GM12878 (cell line): ENCODE data around the gene UGGT2. TPM values are rescaled to one million over a fixed set of nuclear protein-coding genes. Genes with fewer than 3 reads are reported as not detected.

ENCODE experiments used
- ATAC-seq: fragments of 200-7000 bp; cut with Tn5 transposase; 3 replicates; pipeline ENCODE4 v1.9.1; 2020; ENCODE audit warnings: mild to moderate bottlenecking, moderate library complexity
- BruUV-seq: library from RNA; stranded (reverse); fragments of 400-500 nt; replicated peaks from 2 replicates; lab custom pipeline; 2021; lab: Mats Ljungman, UMichigan
- CTCF ChIA-PET: fragments of 300-600 bp; sonication (Branson Sonifier 250); formaldehyde crosslinking; extraction: SDS; loops from one replicate; lab custom pipeline; 2021; ENCODE audit warnings: inconsistent platforms; lab: Yijun Ruan, JAX
- POLR2A ChIA-PET: fragments of 350-600 bp; formaldehyde crosslinking; extraction: SDS; loops from one replicate; lab custom pipeline; 2021; ENCODE audit warnings: inconsistent platforms; lab: Charles Lee
- RAD21 ChIA-PET: fragments of 300-600 bp; sonication (Branson Sonifier 250); formaldehyde crosslinking; loops from one replicate; lab custom pipeline; 2023; ENCODE audit warnings: antibody characterized with exemption; ENCODE audit not compliant: unreplicated experiment; lab: Charles Lee
- SMC1A ChIA-PET: fragments of 300-600 bp; sonication (Branson Sonifier 250); formaldehyde crosslinking; loops from one replicate; lab custom pipeline; 2023; ENCODE audit not compliant: unreplicated experiment, uncharacterized antibody; lab: Charles Lee
- DNase-seq: peaks from one replicate; pipeline ENCODE4 v3.0.0-alpha.2; 2011; ENCODE audit warnings: low read depth, low spot score
- FAIRE-seq: peaks from 3 replicates; lab custom pipeline; 2011; peaks lifted over from hg19 to GRCh38; lab: Jason Lieb, UNC
- H2AFZ ChIP-seq: 2 replicates; pipeline ENCODE4 v1.6.0; 2011; ENCODE audit warnings: low read depth, low read length, control low read depth; ENCODE audit not compliant: control insufficient read depth
- H3K27ac ChIP-seq: 2 replicates; pipeline ENCODE4 v1.5.1; 2011; ENCODE audit warnings: control low read depth; ENCODE audit not compliant: control insufficient read depth, insufficient read depth
- H3K27me3 ChIP-seq, 2 experiments: replicated peaks in 1 of 2; 2 replicates each; pipeline versions ENCODE4 v1.6.0 to v1.6.1; 2011; ENCODE audit warnings: low read length in 1 of 2; ENCODE audit not compliant: control insufficient read depth in 2 of 2, insufficient read depth in 2 of 2
- H3K36me3 ChIP-seq, 2 experiments: 2 replicates each; pipeline ENCODE4 v1.5.1; 2011; ENCODE audit warnings: low read length in 1 of 2; ENCODE audit not compliant: control insufficient read depth in 2 of 2, insufficient read depth in 2 of 2
- H3K4me1 ChIP-seq: 2 replicates; pipeline ENCODE4 v1.6.1; 2011; ENCODE audit warnings: mild to moderate bottlenecking, low read length, moderate library complexity, mixed read lengths; ENCODE audit not compliant: control insufficient read depth, insufficient read depth
- H3K4me2 ChIP-seq: 2 replicates; pipeline ENCODE4 v1.6.0; 2011; ENCODE audit warnings: control low read depth; ENCODE audit not compliant: control insufficient read depth, insufficient read depth
- H3K4me3 ChIP-seq: fragments of 200-600 bp; sonication (generic); 2 replicates; pipeline ENCODE4 v1.5.1; 2016
- H3K79me2 ChIP-seq: 2 replicates; pipeline ENCODE4 v1.6.0; 2011; ENCODE audit warnings: low read length; ENCODE audit not compliant: control insufficient read depth, insufficient read depth
- H3K9ac ChIP-seq: 2 replicates; pipeline ENCODE4 v1.8.0; 2011; ENCODE audit warnings: low read length, control low read depth, mixed read lengths; ENCODE audit not compliant: control insufficient read depth, insufficient read depth
- H3K9me3 ChIP-seq: replicated peaks from 3 replicates; pipeline ENCODE4 v1.5.1; 2011; ENCODE audit warnings: mild to moderate bottlenecking, low read length; ENCODE audit not compliant: control insufficient read depth, insufficient read depth
- H4K20me1 ChIP-seq: 2 replicates; pipeline ENCODE4 v1.6.0; 2011; ENCODE audit not compliant: control insufficient read depth, insufficient read depth
- ASH2L ChIP-seq: fragments of 300-600, 200-600 bp; sonication (generic); IDR thresholded peaks from 2 replicates; pipeline ENCODE4 v1.6.1; 2017; ENCODE audit warnings: low read depth, mild to moderate bottlenecking, borderline replicate concordance
- CEBPB ChIP-seq, 2 experiments: fragments of 150-350 bp in 1 of 2; IDR thresholded peaks; 2 replicates each; pipeline ENCODE4 v1.6.1; 2012 to 2014; ENCODE audit warnings: low read depth in 2 of 2, low read length in 2 of 2, borderline replicate concordance in 1 of 2, inconsistent platforms in 1 of 2
- E2F8 ChIP-seq: fragments of 450-650 bp; IDR thresholded peaks from 2 replicates; pipeline ENCODE4 v1.6.1; 2018; ENCODE audit warnings: mild to moderate bottlenecking, low read depth, moderate library complexity; ENCODE audit not compliant: partially characterized antibody
- HDAC6 ChIP-seq: fragments of 200-600 bp; sonication (generic); IDR thresholded peaks from one replicate; pipeline ENCODE4 v1.8.0; 2017; ENCODE audit warnings: antibody characterized with exemption; ENCODE audit not compliant: unreplicated experiment
- MYB ChIP-seq: fragments of 150-350 bp; IDR thresholded peaks from 2 replicates; pipeline ENCODE4 v1.6.1; 2014; ENCODE audit warnings: mild to moderate bottlenecking, low read depth, low read length, borderline replicate concordance
- PAX5 ChIP-seq: IDR thresholded peaks from 2 replicates; pipeline ENCODE4 v1.6.1; 2011; ENCODE audit warnings: low read depth, low read length, borderline replicate concordance
- RFX5 ChIP-seq: IDR thresholded peaks from 2 replicates; pipeline ENCODE4 v1.6.1; 2011; ENCODE audit warnings: low read depth, low read length, improper control_type of control experiment
- ZBTB33 ChIP-seq: fragments of 450-650 bp; IDR thresholded peaks from 2 replicates; pipeline ENCODE4 v1.6.1; 2017; ENCODE audit warnings: mild to moderate bottlenecking
- ZBTB40 ChIP-seq: fragments of 450-650 bp; IDR thresholded peaks from 2 replicates; pipeline ENCODE4 v1.6.1; 2016; ENCODE audit warnings: mild to moderate bottlenecking, moderate library complexity, borderline replicate concordance
- WGBS: methylation state at CpG from one replicate; pipeline ENCODE4 v1.1.6; 2016; ENCODE audit warnings: low lambda C conversion rate; ENCODE audit not compliant: insufficient replicate concordance, insufficient coverage; ENCODE audit errors: missing lambda C conversion rate; 5-methylcytosine and 5-hydroxymethylcytosine counted together
- in situ Hi-C: fragments of 300-500 bp; cut with MboI; formaldehyde crosslinking; loops from 9 replicates; pipeline ENCODE4 v1.14.3; 2018; ENCODE audit warnings: mixed read lengths
- intact Hi-C: fragments of 100-400 bp; cut with micrococcal nuclease; formaldehyde crosslinking; loops from one replicate; pipeline ENCODE4 v1.14.2; 2022; ENCODE audit not compliant: unreplicated experiment
- polyA plus RNA-seq, 11 experiments: library from polyadenylated mRNA; depleted of rRNA in 4 of 11; unstranded in 6 of 11; stranded (reverse) in 5 of 11; fragments of >200 nt; fragmentation: Nextera tagmentation in 4 of 11; fragmentation: Illumina TruSeq in 1 of 11; extraction: Ambion mirVana in 4 of 11; extraction: Trizol in 1 of 11; gene quantifications; 1 replicate in 1 of 11; 2 replicates in 10 of 11; pipeline versions ENCODE4 v1.2.1 to v1.2.3, GENCODE V29; 2011 to 2016; ENCODE audit warnings: inconsistent platforms in 2 of 11, missing spikeins in 2 of 11, low read depth in 1 of 11
- total RNA-seq, 4 experiments: library from RNA; depleted of rRNA in 3 of 4; stranded (reverse); fragments of >200 nt in 3 of 4; fragmentation: Illumina TruSeq in 1 of 4; extraction: Trizol in 1 of 4; gene quantifications; 2 replicates each; pipeline versions ENCODE4 v1.2.1 to v1.2.3, GENCODE V29; 2013 to 2021
- TF ChIP-seq, protein P1 (sequence below): fragments of 450-650 bp; IDR thresholded peaks from 2 replicates; pipeline ENCODE4 v1.6.1; 2017; ENCODE audit warnings: low read depth, mild to moderate bottlenecking, moderate library complexity
- TF ChIP-seq, protein P2 (sequence below): IDR thresholded peaks from 2 replicates; pipeline ENCODE4 v1.6.1; 2011; ENCODE audit warnings: borderline replicate concordance, low read depth, mild to moderate bottlenecking, moderate library complexity, mixed read lengths, low read length; ENCODE audit not compliant: insufficient read depth; ENCODE audit errors: extremely low read length

UGGT2 gene
- total and polyA plus RNA-seq, 10 of the 15 experiments (the other 5 are each of a cell fraction or from before 2014, with no cell fraction given): 4.9 to 29.0 (median 17.3) TPM

DNA sequence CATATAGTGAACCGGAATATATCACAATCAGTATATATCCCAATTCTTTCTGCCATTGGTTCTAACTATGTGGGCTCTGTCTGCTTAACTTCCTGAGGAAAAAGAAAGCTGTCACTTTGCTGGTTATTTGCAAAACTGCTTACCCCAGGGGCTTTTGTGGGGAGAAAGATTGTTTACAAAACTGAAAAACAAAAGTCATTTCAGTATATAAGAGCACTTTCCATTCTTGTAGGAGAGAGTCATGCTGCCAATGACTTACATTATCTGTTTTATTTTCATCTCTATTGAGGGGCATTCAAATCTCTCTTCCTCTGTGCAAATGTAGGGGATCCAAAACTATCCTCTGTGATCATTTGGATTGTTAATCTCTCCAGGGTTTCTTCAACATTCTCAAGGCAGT lies 33.5 kb upstream of the UGGT2 start:
- in situ Hi-C loops: no loop called here
- Histone ChIP-seq H3K4me1 (no peaks in the 10 kb centered on the region), H3K4me3 (no peak overlapping the region), H3K9ac (no peak overlapping the region), H3K79me2 (no peaks in the 10 kb centered on the region), H3K27me3 (peaks cover 11 to 13% of the 10 kb centered on the region in 2 experiments), H3K27ac (no peak overlapping the region), H2AFZ (no peak overlapping the region), H3K4me2 (no peak overlapping the region), H3K36me3 (no peaks in the 10 kb centered on the region), H4K20me1 (no peaks in the 10 kb centered on the region), H3K9me3 (no peaks in the 10 kb centered on the region)
- RAD21 ChIA-PET: interaction anchor here (0.9 kb wide), 1 partner anchor 67 kb away, joined by 3 read pairs; no protein-coding TSS in a partner anchor
- POLR2A ChIA-PET: interaction anchor here (0.5 kb wide), 1 partner anchor 637 kb away, joined by 4 read pairs; no protein-coding TSS in a partner anchor
- DNase-seq: no peak
- CTCF ChIA-PET: interaction anchor here (1.0 to 1.8 kb wide), 3 partner anchors 9 to 67 kb away, joined by 3 to 4 read pairs (median 4); no protein-coding TSS in a partner anchor
- WGBS: 46% methylated on average over 1 of the region's 1 CpG
- intact Hi-C loops: no loop called here
- FAIRE-seq: no peak
- SMC1A ChIA-PET: interaction anchor here (1.3 kb wide), 1 partner anchor 10 kb away, joined by 4 read pairs; no protein-coding TSS in a partner anchor
- BruUV-seq: no TSS peak
- no peak for ATAC-seq
- TF ChIP-seq E2F8: no peak
- no peak for TF ChIP-seq PAX5
- no peak for TF ChIP-seq ASH2L
- TF ChIP-seq, protein P1, sequence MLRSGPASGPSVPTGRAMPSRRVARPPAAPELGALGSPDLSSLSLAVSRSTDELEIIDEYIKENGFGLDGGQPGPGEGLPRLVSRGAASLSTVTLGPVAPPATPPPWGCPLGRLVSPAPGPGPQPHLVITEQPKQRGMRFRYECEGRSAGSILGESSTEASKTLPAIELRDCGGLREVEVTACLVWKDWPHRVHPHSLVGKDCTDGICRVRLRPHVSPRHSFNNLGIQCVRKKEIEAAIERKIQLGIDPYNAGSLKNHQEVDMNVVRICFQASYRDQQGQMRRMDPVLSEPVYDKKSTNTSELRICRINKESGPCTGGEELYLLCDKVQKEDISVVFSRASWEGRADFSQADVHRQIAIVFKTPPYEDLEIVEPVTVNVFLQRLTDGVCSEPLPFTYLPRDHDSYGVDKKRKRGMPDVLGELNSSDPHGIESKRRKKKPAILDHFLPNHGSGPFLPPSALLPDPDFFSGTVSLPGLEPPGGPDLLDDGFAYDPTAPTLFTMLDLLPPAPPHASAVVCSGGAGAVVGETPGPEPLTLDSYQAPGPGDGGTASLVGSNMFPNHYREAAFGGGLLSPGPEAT: no peak
- TF ChIP-seq HDAC6: no peak
- TF ChIP-seq, protein P2, sequence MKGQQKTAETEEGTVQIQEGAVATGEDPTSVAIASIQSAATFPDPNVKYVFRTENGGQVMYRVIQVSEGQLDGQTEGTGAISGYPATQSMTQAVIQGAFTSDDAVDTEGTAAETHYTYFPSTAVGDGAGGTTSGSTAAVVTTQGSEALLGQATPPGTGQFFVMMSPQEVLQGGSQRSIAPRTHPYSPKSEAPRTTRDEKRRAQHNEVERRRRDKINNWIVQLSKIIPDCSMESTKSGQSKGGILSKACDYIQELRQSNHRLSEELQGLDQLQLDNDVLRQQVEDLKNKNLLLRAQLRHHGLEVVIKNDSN: no peak
- TF ChIP-seq ZBTB33: no peak
- no peak for TF ChIP-seq ZBTB40
- no peak for TF ChIP-seq RFX5
- no peak for TF ChIP-seq CEBPB (IDR thresholded peaks at IDR 0.05; ENCODE audit: borderline replicate concordance in 1 of 2, low read depth in 2 of 2, low read length in 2 of 2)
- no peak for TF ChIP-seq MYB
